Smooth muscle cell (in vitro differentiated cells): ENCODE results near the gene DAZAP2. TPM values are rescaled to one million over a fixed set of nuclear protein-coding genes. Genes with fewer than 3 reads are reported as not detected.

Source experiments
- DNase-seq: peaks from one replicate; lab custom pipeline; 2025; ENCODE audit not compliant: unreplicated experiment; lab: John Stamatoyannopoulos, UW
- H2AFZ ChIP-seq: fragments of 200-600 bp; sonication (generic); 2 replicates; pipeline ENCODE4 v1.6.0; 2016; ENCODE audit warnings: antibody characterized with exemption, low read depth, mild to moderate bottlenecking
- H3F3A ChIP-seq: fragments of 200-600 bp; sonication (generic); 2 replicates; pipeline ENCODE4 v1.6.0; 2017; ENCODE audit warnings: antibody characterized with exemption, low read depth
- H3K27ac ChIP-seq: fragments of 200-600 bp; sonication (generic); 2 replicates; pipeline ENCODE4 v1.5.1; 2016; ENCODE audit warnings: low read depth, mild to moderate bottlenecking
- H3K27me3 ChIP-seq: fragments of 200-600 bp; sonication (generic); 2 replicates; pipeline ENCODE4 v1.6.1; 2016; ENCODE audit warnings: low read depth, mild to moderate bottlenecking
- H3K36me3 ChIP-seq: fragments of 200-600 bp; sonication (generic); 2 replicates; pipeline ENCODE4 v1.5.1; 2016; ENCODE audit warnings: low read depth
- H3K4me1 ChIP-seq: fragments of 200-600 bp; sonication (generic); 2 replicates; pipeline ENCODE4 v1.5.1; 2016; ENCODE audit warnings: low read depth
- H3K4me2 ChIP-seq: fragments of 200-600 bp; sonication (generic); 2 replicates; pipeline ENCODE4 v1.6.0; 2016; ENCODE audit warnings: mild to moderate bottlenecking
- H3K4me3 ChIP-seq: fragments of 200-600 bp; sonication (generic); 2 replicates; pipeline ENCODE4 v1.5.1; 2016; ENCODE audit warnings: mild to moderate bottlenecking
- H3K79me2 ChIP-seq: fragments of 200-600 bp; sonication (generic); 2 replicates; pipeline ENCODE4 v1.6.0; 2016; ENCODE audit warnings: low read depth, mild to moderate bottlenecking
- H3K9ac ChIP-seq: fragments of 200-600 bp; sonication (generic); 2 replicates; pipeline ENCODE4 v1.6.0; 2016; ENCODE audit warnings: low read depth
- H3K9me3 ChIP-seq: fragments of 200-600 bp; sonication (generic); replicated peaks from 2 replicates; pipeline ENCODE4 v1.5.1; 2016; ENCODE audit warnings: low read depth
- H4K20me1 ChIP-seq: fragments of 200-600 bp; sonication (generic); 2 replicates; pipeline ENCODE4 v1.6.0; 2016; ENCODE audit warnings: low read depth
- WGBS: methylation state at CpG from one replicate; pipeline ENCODE4 v1.1.7; 2016; ENCODE audit warnings: low lambda C conversion rate; 5-methylcytosine and 5-hydroxymethylcytosine counted together
- polyA plus RNA-seq: library from polyadenylated mRNA; unstranded; fragments of >200 nt; fragmentation: Nextera tagmentation; extraction: Ambion mirVana; gene quantifications from 2 replicates; pipeline ENCODE4 v1.2.1, GENCODE V29; 2016
- total RNA-seq: library from RNA; depleted of rRNA; stranded (reverse); fragments of >200 nt; gene quantifications from 2 replicates; pipeline ENCODE4 v1.2.3, GENCODE V29; 2014
- TF ChIP-seq, protein P1 (sequence below): fragments of 200-600 bp; sonication (generic); IDR thresholded peaks from 2 replicates; pipeline ENCODE4 v1.5.1; 2017; ENCODE audit warnings: borderline replicate concordance, mild to moderate bottlenecking, antibody characterized with exemption; ENCODE audit not compliant: insufficient read depth, poor library complexity, severe bottlenecking

The DAZAP2 gene
- total and polyA plus RNA-seq, 2 experiments from 2014 or later: 166 to 208 TPM

GRCh38 chr12:51208016-51208660 is 30.5 kb upstream of the DAZAP2 start:
- no peaks in the 10 kb centered on the region for H4K20me1 ChIP-seq
- no peaks in the 10 kb centered on the region for H3F3A ChIP-seq
- no peaks in the 10 kb centered on the region for H3K79me2 ChIP-seq
- no peak overlapping the region for H3K9ac ChIP-seq
- no peaks in the 10 kb centered on the region for H3K9me3 ChIP-seq
- TF ChIP-seq, protein P1, sequence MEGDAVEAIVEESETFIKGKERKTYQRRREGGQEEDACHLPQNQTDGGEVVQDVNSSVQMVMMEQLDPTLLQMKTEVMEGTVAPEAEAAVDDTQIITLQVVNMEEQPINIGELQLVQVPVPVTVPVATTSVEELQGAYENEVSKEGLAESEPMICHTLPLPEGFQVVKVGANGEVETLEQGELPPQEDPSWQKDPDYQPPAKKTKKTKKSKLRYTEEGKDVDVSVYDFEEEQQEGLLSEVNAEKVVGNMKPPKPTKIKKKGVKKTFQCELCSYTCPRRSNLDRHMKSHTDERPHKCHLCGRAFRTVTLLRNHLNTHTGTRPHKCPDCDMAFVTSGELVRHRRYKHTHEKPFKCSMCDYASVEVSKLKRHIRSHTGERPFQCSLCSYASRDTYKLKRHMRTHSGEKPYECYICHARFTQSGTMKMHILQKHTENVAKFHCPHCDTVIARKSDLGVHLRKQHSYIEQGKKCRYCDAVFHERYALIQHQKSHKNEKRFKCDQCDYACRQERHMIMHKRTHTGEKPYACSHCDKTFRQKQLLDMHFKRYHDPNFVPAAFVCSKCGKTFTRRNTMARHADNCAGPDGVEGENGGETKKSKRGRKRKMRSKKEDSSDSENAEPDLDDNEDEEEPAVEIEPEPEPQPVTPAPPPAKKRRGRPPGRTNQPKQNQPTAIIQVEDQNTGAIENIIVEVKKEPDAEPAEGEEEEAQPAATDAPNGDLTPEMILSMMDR: no peak
- H3K27ac ChIP-seq: no peak overlapping the region
- no peak for DNase-seq
- H3K4me2 ChIP-seq: no peak overlapping the region
- H3K4me3 ChIP-seq: no peak overlapping the region
- no peaks in the 10 kb centered on the region for H3K4me1 ChIP-seq
- no peak overlapping the region for H2AFZ ChIP-seq
- H3K36me3 ChIP-seq: no peaks in the 10 kb centered on the region
- no peaks in the 10 kb centered on the region for H3K27me3 ChIP-seq
- 89% methylated on average over 7 of the region's 7 CpGs for WGBS

DNA sequence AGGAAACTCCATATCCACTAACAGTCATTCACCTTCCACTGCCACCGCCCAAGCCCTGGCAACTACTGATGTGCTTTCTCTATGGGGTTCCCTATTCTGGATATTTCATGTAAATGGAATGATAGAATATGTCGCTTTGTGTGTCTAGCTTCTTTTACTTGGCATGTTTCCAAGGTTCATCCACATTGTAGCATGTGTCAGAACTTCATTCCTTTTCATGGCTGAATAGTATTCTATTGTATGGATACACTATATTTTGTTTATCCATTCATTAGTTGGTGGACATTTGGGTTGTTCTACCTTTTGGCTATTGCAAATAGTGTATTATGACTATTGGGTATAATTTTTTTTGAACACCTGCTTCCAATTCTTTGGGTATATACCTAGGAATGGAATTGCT is 29.4 kb upstream of the DAZAP2 start:
- H3K79me2 ChIP-seq: no peaks in the 10 kb centered on the region
- no peak overlapping the region for H3K9ac ChIP-seq
- no peak overlapping the region for H2AFZ ChIP-seq
- no peak for DNase-seq
- H3K27me3 ChIP-seq: no peaks in the 10 kb centered on the region
- H3K4me2 ChIP-seq: no peak overlapping the region
- no peaks in the 10 kb centered on the region for H4K20me1 ChIP-seq
- no peak overlapping the region for H3K27ac ChIP-seq
- TF ChIP-seq, protein P1: no peak
- H3K9me3 ChIP-seq: no peaks in the 10 kb centered on the region
- no peaks in the 10 kb centered on the region for H3K4me1 ChIP-seq
- H3K36me3 ChIP-seq: no peaks in the 10 kb centered on the region
- H3F3A ChIP-seq: no peaks in the 10 kb centered on the region
- no peak overlapping the region for H3K4me3 ChIP-seq
- WGBS: 95% methylated on average over 2 of the region's 2 CpGs

GRCh38 chr12:51210690-51211395 is 27.8 kb upstream of the DAZAP2 start:
- WGBS: 76% methylated on average over 2 of the region's 2 CpGs
- no peak for DNase-seq
- Histone ChIP-seq H2AFZ (no peak overlapping the region), H3K9me3 (no peaks in the 10 kb centered on the region), H3F3A (no peaks in the 10 kb centered on the region), H4K20me1 (no peaks in the 10 kb centered on the region), H3K4me1 (no peaks in the 10 kb centered on the region), H3K36me3 (no peaks in the 10 kb centered on the region), H3K4me3 (no peak overlapping the region), H3K27ac (no peak overlapping the region), H3K9ac (no peak overlapping the region), H3K79me2 (peaks cover 4% of the 10 kb centered on the region), H3K27me3 (no peaks in the 10 kb centered on the region), H3K4me2 (no peak overlapping the region)
- TF ChIP-seq, protein P1: no peak
